Measurements from ENCODE around the gene NTM. TPM values are rescaled to one million over a fixed set of nuclear protein-coding genes. Genes with fewer than 3 reads are reported as not detected.

The NTM gene
- total RNA-seq, 1 experiment from 2014 or later, result not detected

GRCh38 chr11:131386408-131386807 lies 16.0 kb downstream of the NTM start (continued):
- TF ChIP-seq ZFX (IDR thresholded peaks at IDR 0.05) (no peak), CBX3 (IDR thresholded peaks at IDR 0.05; ENCODE audit: low read depth) (no peak)

GRCh38 chr11:131388030-131388429 lies 17.6 kb downstream of the NTM start:
- no peak overlapping the region for H2AFZ ChIP-seq (ENCODE audit: low read depth, low read length, poor library complexity, severe bottlenecking)
- H3K79me2 ChIP-seq (ENCODE audit: insufficient read depth, low read length), result no peaks in the 10 kb centered on the region
- BruUV-seq (replicated peaks), result no TSS peak
- no peak overlapping the region for H3K27ac ChIP-seq (ENCODE audit: low read depth, low read length)
- H3K27me3 ChIP-seq (ENCODE audit: insufficient read depth, low read length), result no peaks in the 10 kb centered on the region
- no peak overlapping the region for H3K9ac ChIP-seq (ENCODE audit: low read length)
- no peak overlapping the region for H3K4me3 ChIP-seq (replicated peaks in 1 of 2; ENCODE audit: low read depth in 1 of 2, low read length in 2 of 2)
- ChIA-PET POLR2A (no interaction called here), CTCF (no interaction called here), RAD21 (ENCODE audit: low non-redundant PET in 1 of 2, low total read pairs in 2 of 2, uncharacterized antibody in 2 of 2, unreplicated experiment in 2 of 2) (no interaction called here)
- no peaks in the 10 kb centered on the region for H4K20me1 ChIP-seq (ENCODE audit: insufficient read depth)
- ATAC-seq (no peak), DNase-seq (ENCODE audit: low read depth, low spot score) (no peak)
- H3K9me3 ChIP-seq (ENCODE audit: control insufficient read depth in 1 of 2, insufficient read depth in 1 of 2, low read depth in 1 of 2, low read length in 2 of 2), result peaks cover 0 to 6% of the 10 kb centered on the region in 2 experiments; a peak in 2 of 4 replicates
- no peaks in the 10 kb centered on the region for H3K36me3 ChIP-seq (ENCODE audit: control insufficient read depth in 1 of 2, insufficient read depth in 2 of 2, low read length in 2 of 2)
- intact Hi-C loops (cut with micrococcal nuclease), result no loop called here
- H3K4me1 ChIP-seq (ENCODE audit: control insufficient read depth in 1 of 2, insufficient read depth in 2 of 2, low read length in 2 of 2), result no peaks in the 10 kb centered on the region
- no peaks in the 10 kb centered on the region for H3K9me2 ChIP-seq (ENCODE audit: insufficient read depth)
- TF ChIP-seq JUND (IDR thresholded peaks at IDR 0.05) (no peak), EGR1 (IDR thresholded peaks at IDR 0.05; ENCODE audit: low read depth) (no peak), CBX3 (IDR thresholded peaks at IDR 0.05; ENCODE audit: low read depth) (no peak), RAD21 (IDR thresholded peaks at IDR 0.05; ENCODE audit: low read depth) (no peak), ZNF274 (IDR thresholded peaks at IDR 0.05; ENCODE audit: low read depth, low read length) (no peak), SP1 (IDR thresholded peaks at IDR 0.05; ENCODE audit: low read depth) (no peak), POLR2A (IDR thresholded peaks at IDR 0.05; ENCODE audit: borderline replicate concordance, extremely low read depth, insufficient read depth, insufficient read length) (no peak), EZH2 (IDR thresholded peaks at IDR 0.05) (no peak), YY1 (IDR thresholded peaks at IDR 0.05; ENCODE audit: extremely low read depth, insufficient replicate concordance, low read depth, low read length) (no peak), SRF (IDR thresholded peaks at IDR 0.05; ENCODE audit: low read depth) (no peak), ELF1 (IDR thresholded peaks at IDR 0.05; ENCODE audit: borderline replicate concordance, low read depth) (no peak), FOSL1 (IDR thresholded peaks at IDR 0.05; ENCODE audit: low read depth) (no peak), SIN3A (IDR thresholded peaks at IDR 0.05; ENCODE audit: low read depth) (no peak), EZH2phosphoT487 (IDR thresholded peaks at IDR 0.05; ENCODE audit: borderline replicate concordance) (no peak), POLR2AphosphoS5 (IDR thresholded peaks at IDR 0.05; ENCODE audit: low read depth, low read length) (no peak)
- no peak overlapping the region for H3K4me2 ChIP-seq (ENCODE audit: low read length)

All from HCT116 (cell line).